MV-4-11 (cell line): ENCODE measurements around the gene PCDH9.
"Not testable (repeated sequence)": the region's sequence is repeated elsewhere in the genome, so short reads cannot be mapped to it uniquely, and the experiment has no call there.

Experiments used
- DNase-seq: peaks from one replicate; lab custom pipeline; 2025; lab: John Stamatoyannopoulos, UW

The PCDH9 gene

GRCh38 chr13:66765559-66765958 is 464.6 kb downstream of the PCDH9 start:
- DNase-seq = no peak

GRCh38 chr13:66760678-66761077 is 469.5 kb downstream of the PCDH9 start:
- DNase-seq = not testable (repeated sequence)

GRCh38 chr13:66759919-66760318 is 470.2 kb downstream of the PCDH9 start:
- DNase-seq = no peak

- DNase-seq = no peak
Observed at GRCh38 chr13:66751691-66752090, 478.4 kb downstream of the PCDH9 start.

GRCh38 chr13:66748712-66749111 is 481.4 kb downstream of the PCDH9 start:
- DNase-seq = no peak

DNA sequence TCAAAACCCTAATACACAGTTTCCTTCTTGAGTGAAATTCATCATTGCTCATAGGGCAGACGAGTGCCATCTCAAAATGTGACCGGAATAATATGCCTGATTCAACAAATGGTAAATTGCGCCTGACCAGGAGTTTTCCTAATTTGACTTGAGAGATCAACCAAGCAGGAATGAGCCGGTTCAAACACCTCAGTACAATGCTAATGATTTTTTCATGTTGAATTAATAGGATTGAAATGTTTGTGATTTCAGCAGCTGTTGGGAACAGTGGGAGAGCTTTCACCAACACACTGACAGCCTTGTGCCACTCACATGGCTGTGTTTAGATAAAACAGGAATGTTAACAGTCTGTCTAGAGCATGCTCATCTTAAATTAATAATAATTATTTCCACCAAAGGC is 484.8 kb downstream of the PCDH9 start:
- no peak for DNase-seq

GRCh38 chr13:66723576-66723975 is 506.6 kb downstream of the PCDH9 start:
- no peak for DNase-seq

GRCh38 chr13:66716538-66716937 is 513.6 kb downstream of the PCDH9 start:
- DNase-seq = no peak

GRCh38 chr13:66714795-66715194 is 515.3 kb downstream of the PCDH9 start:
- DNase-seq = no peak

DNA sequence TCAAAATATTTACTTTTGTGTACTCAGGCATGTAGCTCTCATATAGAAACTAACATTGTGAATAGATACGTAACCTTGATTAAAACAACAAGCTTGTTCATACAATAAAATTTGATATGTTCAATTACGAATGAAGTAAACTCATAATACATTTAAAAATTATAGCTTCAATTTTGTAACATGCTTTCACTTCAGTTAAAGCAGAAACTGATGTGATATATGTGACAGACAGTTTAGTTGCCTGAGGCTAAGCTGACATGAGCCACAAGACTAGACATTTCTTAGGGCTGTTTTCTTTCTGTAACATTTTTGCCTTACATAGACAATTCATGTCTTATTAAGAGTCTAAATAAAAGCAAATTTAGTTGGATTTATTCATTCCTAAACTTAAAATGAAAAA is 526.0 kb downstream of the PCDH9 start:
- no peak for DNase-seq

DNA sequence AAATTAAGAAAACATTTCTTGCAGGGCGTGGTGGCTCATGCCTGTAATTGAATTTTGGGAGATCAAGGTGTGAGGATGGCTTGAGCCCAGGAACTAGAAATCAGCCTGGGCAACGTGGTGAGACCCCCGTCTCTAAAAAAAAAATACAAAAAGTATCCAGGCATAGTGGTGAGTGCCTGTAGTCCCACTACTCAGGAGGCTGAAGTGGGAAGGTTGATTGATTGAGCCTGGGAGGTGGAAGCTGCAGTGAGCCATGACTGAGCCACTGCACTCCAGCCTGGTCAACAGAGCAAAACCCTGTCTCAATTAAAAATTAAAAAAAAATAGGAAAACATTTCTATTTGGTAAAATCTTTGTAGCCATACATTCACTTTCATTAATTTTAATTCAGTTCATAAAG is 526.5 kb downstream of the PCDH9 start:
- no peak for DNase-seq

- no peak for DNase-seq
Observed at GRCh38 chr13:66700117-66700601, 530.0 kb downstream of the PCDH9 start.

DNA sequence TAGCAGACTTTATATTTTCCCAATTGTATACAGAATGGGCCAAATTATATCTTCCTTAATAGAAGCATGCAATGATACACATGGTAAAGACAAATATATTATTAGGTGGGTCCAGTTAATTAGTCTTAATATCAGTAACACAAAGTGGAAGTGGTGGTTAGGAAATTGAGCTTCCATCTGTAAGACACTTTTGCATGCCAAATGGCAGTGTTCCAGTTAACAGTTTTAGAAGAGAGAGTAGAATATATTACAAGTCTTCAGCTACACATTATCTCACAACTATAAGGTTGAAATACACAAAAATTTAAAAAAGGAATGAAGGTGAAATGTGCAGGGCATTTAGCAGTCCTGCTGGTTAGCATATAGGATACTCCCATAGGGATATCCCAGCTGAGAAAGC is 536.5 kb downstream of the PCDH9 start:
- no peak for DNase-seq

DNA sequence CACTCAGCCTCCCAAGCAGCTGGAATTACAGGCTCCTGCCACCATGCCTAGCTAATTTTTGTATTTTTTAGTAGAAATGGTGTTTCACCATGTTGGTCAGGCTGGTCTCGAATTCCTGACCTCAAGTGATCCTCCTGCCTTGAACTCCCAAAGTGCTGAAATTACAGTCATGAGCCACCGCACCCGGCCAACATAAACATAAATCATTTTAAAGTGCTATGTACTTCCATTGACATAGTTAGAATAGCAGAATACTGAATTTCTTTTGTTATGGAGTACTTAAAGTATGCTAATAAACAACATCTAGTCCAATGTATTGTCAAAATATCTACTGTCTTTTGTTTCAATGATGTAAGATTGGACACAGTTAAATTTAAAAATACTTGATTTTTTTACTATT is 539.0 kb downstream of the PCDH9 start:
- DNase-seq = no peak

DNA sequence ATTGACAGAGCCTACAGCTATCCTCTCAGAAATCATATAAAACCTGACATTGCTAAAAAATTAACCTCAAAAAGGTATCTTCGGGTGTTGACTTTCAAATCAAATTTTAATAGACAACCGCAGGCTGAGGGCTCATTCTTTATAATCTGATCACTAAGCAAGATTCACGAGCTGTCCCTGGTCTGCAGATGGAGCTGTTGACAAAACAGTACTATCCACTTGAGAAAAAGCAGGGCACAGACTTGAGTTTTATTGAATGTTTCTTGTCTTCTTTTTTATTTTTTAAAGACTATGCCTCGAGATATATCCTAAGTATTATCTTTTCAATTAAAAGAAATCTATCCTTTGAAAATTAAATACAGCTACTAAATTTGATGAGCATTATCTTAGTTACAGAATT is 540.5 kb downstream of the PCDH9 start:
- DNase-seq = no peak

GRCh38 chr13:66689037-66689619 is 541.0 kb downstream of the PCDH9 start:
- DNase-seq = no peak

DNA sequence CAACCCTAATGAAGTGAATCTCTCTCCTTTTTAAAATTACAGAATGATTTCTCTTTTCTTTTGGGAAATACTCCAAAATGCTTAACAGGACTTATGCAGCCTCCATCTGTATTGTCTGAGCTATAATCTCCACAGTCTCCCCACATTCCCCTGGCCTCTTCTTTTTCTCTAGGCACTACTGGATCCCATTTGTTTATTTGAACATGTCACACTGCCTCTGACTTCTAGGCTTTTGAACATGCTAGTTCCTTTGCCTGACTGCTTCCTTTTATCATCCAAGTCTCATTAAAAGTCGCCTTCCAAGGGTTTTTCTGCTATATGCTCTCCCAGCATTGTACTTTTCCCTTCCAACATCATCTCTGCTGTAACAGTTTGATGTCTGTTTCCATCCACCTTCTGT is 548.7 kb downstream of the PCDH9 start:
- DNase-seq = no peak

GRCh38 chr13:66680031-66680430 is 550.1 kb downstream of the PCDH9 start:
- no peak for DNase-seq

GRCh38 chr13:66675620-66676019 is 554.5 kb downstream of the PCDH9 start:
- no peak for DNase-seq

DNA sequence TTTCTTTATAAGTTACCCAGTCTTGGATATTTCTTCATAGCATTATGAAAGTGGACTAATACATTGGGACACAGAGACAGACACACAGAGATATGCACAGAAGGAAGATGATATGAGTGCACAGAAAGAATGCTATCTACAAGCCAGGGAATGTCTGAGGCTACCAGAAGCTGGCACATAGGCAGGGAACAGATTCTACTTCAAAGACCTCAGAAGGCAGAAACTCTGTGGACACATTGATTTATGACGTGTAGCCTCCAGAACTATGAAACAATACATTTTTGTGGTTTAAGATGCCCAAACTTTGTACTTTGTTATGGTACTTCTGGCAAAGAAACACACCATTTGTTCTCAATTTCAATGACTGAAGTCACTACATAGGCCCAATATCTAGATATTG is 556.7 kb downstream of the PCDH9 start:
- peak; percentile 50 for DNase-seq

- DNase-seq = no peak
Observed at GRCh38 chr13:66665991-66666390, 564.1 kb downstream of the PCDH9 start.

DNA sequence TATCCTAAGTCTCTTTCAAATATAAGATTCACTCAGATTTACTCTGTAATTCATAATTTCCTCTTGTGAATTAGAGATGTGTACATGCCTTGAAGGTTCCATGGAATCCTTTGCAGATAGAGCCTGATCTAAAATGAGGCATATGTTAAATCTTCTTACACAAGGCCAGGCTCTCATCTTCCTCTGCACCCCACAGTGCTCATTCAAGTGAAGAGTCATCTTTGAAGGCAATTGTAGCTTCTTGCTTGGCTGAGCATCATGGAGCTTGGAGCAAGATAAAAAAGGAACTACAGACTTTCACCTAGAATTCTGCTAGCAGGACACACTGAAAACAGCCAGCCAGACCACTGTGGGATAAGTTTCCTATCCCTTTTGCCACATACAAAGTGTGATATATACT is 566.4 kb downstream of the PCDH9 start:
- DNase-seq = no peak

DNA sequence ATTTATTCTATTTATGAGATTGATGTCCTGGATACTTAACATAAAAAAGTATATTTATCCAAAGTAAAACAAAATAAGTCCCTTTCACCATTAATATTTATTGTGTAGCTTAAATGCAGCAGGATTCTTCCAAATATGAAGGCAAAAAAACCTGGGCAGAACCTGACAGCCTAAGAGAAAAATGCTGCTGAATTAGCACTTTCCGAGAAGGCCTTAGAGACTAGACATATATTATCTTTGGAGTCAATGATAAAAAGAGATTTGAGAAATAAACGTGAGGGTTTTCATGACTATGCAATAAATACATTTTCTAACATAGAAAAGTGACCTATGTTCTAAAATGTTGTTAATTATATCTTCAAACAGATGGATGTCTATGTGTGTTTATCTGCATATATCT is 566.9 kb downstream of the PCDH9 start:
- no peak for DNase-seq

DNA sequence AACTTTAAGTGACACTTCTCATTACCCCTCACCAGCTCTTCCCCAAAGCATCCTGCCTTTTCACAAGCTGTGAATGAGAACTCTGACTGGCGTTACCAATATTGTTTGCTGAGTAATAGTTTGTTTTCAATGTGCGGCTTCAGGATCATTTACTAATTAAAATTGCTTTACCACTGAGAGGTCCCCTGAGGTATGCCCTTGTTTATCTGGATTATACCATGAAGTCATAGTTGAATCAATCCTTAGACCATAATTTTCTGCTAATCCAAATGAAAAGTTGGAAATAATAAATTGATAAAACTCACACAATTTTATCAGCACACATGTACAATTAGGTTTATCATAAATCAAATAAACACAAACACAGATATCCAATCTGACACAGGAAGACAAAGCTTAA is 568.8 kb downstream of the PCDH9 start:
- DNase-seq = no peak

DNA sequence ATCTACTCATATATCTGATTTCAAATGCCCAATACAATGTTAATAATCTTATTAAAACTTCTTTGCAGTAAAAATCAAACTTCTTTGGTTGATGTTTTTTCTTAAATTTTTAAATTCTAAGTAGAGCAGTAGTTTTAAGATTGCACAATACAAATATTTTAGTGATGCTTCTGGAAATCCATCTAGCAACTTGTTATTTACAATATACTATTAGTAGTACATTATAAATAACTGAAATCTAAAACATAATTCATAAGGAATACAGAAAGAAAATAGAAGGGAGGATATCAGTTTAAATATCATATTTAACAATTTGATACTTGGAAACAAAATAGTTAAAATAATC is 569.7 kb downstream of the PCDH9 start:
- no peak for DNase-seq
